ENCODE data around the gene CLIC4. TPM values are rescaled to one million over a fixed set of nuclear protein-coding genes. Genes with fewer than 3 reads are reported as not detected.
"Not testable (repeated sequence)": the region's sequence is repeated elsewhere in the genome, so short reads cannot be mapped to it uniquely, and the experiment has no call there.

CLIC4 gene
- total RNA-seq, 1 donor from 2014 or later = 164 TPM

DNA sequence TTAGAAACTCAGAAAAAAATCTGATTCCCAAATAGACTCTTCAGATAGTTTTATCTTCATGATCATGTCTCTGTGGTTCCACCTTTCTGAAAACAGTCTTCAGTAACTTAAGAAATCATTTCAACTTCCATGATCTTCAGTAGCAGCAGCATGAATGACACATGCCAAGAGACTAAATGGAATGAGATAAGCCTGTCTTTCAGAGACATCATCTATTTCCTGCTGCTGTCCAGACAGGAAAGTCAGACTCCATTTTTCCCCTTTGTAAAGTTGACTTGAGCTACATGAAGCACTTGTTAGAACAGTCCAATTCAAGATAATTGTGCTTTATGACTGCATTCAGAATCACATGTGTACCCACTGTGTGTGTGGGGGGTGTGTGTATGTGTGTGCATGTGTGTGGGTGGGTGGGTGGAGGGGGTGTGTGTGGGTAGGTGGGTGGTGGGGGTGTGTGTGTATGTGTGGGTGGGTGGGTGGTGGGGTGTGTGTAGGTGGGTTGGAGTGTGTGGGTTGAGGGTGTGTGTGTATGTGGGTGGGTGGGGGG, 58.8 kb downstream of the CLIC4 start:
- TF ChIP-seq POLR2AphosphoS5 (IDR thresholded peaks at IDR 0.05; ENCODE audit: insufficient read depth in 1 of 2, low read depth in 1 of 2) (no peak), POLR2A (IDR thresholded peaks at IDR 0.05) (no peak)
- TF ChIP-seq, protein P1, sequence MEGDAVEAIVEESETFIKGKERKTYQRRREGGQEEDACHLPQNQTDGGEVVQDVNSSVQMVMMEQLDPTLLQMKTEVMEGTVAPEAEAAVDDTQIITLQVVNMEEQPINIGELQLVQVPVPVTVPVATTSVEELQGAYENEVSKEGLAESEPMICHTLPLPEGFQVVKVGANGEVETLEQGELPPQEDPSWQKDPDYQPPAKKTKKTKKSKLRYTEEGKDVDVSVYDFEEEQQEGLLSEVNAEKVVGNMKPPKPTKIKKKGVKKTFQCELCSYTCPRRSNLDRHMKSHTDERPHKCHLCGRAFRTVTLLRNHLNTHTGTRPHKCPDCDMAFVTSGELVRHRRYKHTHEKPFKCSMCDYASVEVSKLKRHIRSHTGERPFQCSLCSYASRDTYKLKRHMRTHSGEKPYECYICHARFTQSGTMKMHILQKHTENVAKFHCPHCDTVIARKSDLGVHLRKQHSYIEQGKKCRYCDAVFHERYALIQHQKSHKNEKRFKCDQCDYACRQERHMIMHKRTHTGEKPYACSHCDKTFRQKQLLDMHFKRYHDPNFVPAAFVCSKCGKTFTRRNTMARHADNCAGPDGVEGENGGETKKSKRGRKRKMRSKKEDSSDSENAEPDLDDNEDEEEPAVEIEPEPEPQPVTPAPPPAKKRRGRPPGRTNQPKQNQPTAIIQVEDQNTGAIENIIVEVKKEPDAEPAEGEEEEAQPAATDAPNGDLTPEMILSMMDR (IDR thresholded peaks at IDR 0.05) = no peak
- peak overlapping the region; percentile 29 for H3K27ac ChIP-seq
- H3K27me3 ChIP-seq = no peaks in the 10 kb centered on the region
- H3K4me1 ChIP-seq = peaks cover 29% of the 10 kb centered on the region
- H3K36me3 ChIP-seq = no peaks in the 10 kb centered on the region
- no peak for DNase-seq (ENCODE audit: extremely low spot score in 2 of 2)
- intact Hi-C loops (cut with DNase I) = loop anchor here (10.0 kb wide), 1 partner anchor 59 kb away; the partner anchor contains the start of gene CLIC4
- H3K9me3 ChIP-seq = no peaks in the 10 kb centered on the region
- H3K4me3 ChIP-seq = no peak overlapping the region

DNA sequence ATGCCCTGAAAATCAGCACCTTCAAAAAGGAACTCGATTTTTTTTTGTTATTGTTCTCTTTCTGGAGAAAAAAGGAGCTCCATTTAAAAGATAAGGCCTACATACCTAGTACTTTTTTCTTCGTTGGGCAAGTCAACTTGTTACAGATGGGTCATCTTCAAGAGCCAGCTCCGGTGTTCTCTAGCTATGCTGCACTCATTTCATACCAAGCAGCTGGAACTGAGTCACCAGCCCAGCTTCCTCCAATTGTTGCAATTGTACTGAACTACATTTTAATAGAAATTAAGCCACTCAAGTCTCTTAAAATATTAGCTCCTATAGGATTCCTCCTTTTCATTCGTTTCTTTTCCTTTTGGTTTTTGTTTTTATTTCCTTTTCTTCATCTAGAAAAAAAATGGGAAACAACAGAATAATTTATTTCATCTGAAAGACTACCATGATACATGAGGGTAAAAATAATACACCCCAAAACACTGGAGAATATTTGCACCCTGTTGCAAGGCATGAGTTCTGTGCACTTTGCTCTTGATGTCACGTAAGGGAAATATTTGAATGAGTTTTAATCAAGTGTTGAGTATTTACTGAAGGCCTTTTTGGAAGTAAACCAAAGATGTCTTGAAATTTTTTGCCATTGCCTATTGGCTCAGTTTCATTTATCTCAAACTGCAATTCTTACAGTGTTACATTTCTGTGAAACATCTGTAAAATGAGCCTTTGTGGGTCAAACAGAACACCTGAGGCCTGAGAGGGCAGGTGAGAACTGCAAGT, 60.5 kb downstream of the CLIC4 start:
- Histone ChIP-seq H3K9me3 (no peaks in the 10 kb centered on the region), H3K27ac (peak overlapping the region; percentile 45), H3K27me3 (no peaks in the 10 kb centered on the region), H3K4me3 (no peak overlapping the region), H3K4me1 (peaks cover 29% of the 10 kb centered on the region), H3K36me3 (no peaks in the 10 kb centered on the region)
- intact Hi-C loops (cut with DNase I) = loop anchor here (10.0 kb wide), 1 partner anchor 61 kb away; the partner anchor contains the start of gene CLIC4
- TF ChIP-seq POLR2A (IDR thresholded peaks at IDR 0.05) (no peak), POLR2AphosphoS5 (IDR thresholded peaks at IDR 0.05; ENCODE audit: insufficient read depth in 1 of 2, low read depth in 1 of 2) (no peak)
- TF ChIP-seq, protein P1 (IDR thresholded peaks at IDR 0.05) = no peak
- DNase-seq (ENCODE audit: extremely low spot score in 2 of 2) = no peak

DNA sequence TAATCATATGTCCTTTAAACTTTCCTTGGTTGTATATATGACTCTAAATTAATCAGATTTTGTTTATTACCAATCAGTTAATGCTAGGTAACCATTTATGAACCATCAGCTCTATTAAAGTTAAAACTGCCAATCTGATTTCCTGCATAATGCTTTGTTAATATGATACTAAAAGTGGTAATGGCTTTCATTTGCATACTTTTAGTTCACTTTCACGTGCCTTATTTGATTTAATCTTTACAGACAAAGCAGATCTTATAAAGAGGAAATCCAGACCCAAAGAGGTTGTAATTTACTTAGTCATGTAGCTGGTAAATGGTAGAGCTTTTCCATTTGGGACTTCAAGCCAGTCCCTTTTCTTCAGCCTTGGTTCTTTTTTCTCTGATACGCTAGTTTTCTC, 61.3 kb downstream of the CLIC4 start:
- Histone ChIP-seq H3K36me3 (no peaks in the 10 kb centered on the region), H3K4me3 (no peak overlapping the region), H3K4me1 (peaks cover 29% of the 10 kb centered on the region), H3K27me3 (no peaks in the 10 kb centered on the region), H3K27ac (no peak overlapping the region), H3K9me3 (no peaks in the 10 kb centered on the region)
- TF ChIP-seq, protein P1 (IDR thresholded peaks at IDR 0.05) = no peak
- TF ChIP-seq POLR2AphosphoS5 (IDR thresholded peaks at IDR 0.05; ENCODE audit: insufficient read depth in 1 of 2, low read depth in 1 of 2) = no peak
- no peak for TF ChIP-seq POLR2A (IDR thresholded peaks at IDR 0.05)
- no peak for DNase-seq (ENCODE audit: extremely low spot score in 2 of 2)
- intact Hi-C loops (cut with DNase I) = loop anchor here (10.0 kb wide), 1 partner anchor 62 kb away; the partner anchor contains the start of gene CLIC4

DNA sequence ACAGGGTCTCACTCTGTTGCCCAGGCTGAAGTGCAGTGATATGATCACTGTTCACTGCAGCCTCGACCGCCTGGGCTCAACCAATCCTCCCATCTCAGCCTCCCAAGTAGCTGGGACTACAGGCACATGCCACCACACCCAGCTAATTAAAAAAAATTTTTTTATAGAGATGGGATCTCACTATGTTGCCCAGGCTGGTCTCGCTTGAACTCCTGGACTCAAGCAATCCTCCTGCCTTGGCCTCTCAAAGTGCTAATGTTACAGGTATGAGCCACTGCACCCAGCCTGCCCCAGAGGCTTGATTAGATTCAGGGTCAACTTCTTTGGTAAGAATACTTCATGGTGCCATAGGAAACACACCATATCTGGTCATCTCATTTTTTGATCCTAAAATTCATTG, 66.2 kb downstream of the CLIC4 start:
- H3K9me3 ChIP-seq; H3K27me3 ChIP-seq; H3K27ac ChIP-seq; DNase-seq (ENCODE audit: extremely low spot score in 2 of 2); H3K36me3 ChIP-seq; H3K4me3 ChIP-seq; intact Hi-C loops (cut with DNase I): not testable (repeated sequence)
- peaks cover 11% of the 10 kb centered on the region for H3K4me1 ChIP-seq

DNA sequence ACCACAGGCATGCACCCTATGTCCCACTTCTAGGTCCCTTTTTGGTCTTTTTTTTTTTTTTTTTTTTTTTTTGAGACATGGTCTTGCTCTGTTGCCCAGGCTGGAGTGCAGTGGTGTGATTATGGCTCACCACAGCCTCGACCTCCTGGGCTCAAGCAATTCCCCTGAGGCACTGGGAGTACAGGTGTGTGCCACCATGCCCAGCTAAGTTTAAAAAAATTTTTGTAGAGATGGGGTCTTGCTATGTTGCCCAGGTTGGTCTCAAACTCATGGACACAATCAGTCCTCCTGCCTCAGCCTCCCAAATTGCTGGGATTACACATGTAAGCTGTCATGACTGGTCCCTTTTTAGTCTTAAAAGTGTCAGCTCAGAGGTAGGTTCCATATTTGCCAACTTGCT, 75.0 kb downstream of the CLIC4 start:
- H3K36me3 ChIP-seq; H3K27me3 ChIP-seq; H3K4me3 ChIP-seq; DNase-seq (ENCODE audit: extremely low spot score in 2 of 2); H3K9me3 ChIP-seq; H3K27ac ChIP-seq; intact Hi-C loops (cut with DNase I): not testable (repeated sequence)
- peaks cover 28% of the 10 kb centered on the region for H3K4me1 ChIP-seq

DNA sequence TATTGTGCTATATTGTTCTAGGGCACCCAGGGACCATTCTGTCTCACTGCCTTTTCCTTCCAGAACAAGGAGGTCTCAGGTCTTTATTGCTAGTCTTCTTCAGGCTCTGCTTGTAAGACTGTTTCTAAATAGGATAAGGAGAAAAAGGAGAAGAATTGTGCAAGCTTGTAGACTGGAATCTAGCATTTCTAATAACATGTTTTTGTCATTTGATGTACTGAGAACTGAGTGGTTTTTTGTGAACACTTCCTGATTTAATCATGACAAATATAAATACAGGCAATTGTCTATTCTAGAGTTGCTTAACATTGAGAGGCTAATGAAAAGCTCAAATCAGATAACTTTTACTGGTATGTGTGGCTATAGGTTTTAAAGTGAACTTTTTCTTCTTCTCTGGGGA, 77.6 kb downstream of the CLIC4 start:
- Histone ChIP-seq H3K27ac (no peak overlapping the region), H3K4me1 (peaks cover 47% of the 10 kb centered on the region), H3K27me3 (no peaks in the 10 kb centered on the region), H3K36me3 (no peaks in the 10 kb centered on the region), H3K4me3 (no peak overlapping the region), H3K9me3 (no peaks in the 10 kb centered on the region)
- TF ChIP-seq POLR2A (IDR thresholded peaks at IDR 0.05) = no peak
- no peak for TF ChIP-seq POLR2AphosphoS5 (IDR thresholded peaks at IDR 0.05; ENCODE audit: insufficient read depth in 1 of 2, low read depth in 1 of 2)
- TF ChIP-seq, protein P1 (IDR thresholded peaks at IDR 0.05) = no peak
- intact Hi-C loops (cut with DNase I) = no loop called here
- DNase-seq (ENCODE audit: extremely low spot score in 2 of 2) = no peak

DNA sequence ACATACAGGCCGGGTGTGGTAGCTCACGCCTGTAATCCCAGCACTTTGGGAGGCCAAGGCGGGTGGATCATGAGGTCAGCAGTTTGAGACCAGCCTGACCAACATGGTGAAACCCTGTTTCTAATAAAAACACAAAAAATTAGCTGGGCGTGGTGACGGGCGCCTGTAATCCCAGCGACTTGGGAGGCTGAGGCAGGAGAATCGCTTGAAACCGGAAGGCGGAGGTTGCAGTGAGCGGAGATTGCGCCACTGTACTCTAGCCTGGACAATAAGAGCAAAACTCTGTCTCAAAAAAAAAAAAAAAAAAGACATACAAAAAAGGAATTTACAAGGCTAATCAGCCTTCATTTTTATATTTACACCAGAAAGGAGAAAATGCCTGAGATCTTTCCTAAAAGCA, 78.2 kb downstream of the CLIC4 start:
- H3K36me3 ChIP-seq; H3K27ac ChIP-seq; intact Hi-C loops (cut with DNase I); H3K27me3 ChIP-seq; H3K4me3 ChIP-seq; H3K9me3 ChIP-seq; DNase-seq (ENCODE audit: extremely low spot score in 2 of 2): not testable (repeated sequence)
- peaks cover 47% of the 10 kb centered on the region for H3K4me1 ChIP-seq
